ENCODE results near the gene RPL26. TPM values are rescaled to one million over a fixed set of nuclear protein-coding genes. Genes with fewer than 3 reads are reported as not detected.
"Not testable (repeated sequence)": the region's sequence is repeated elsewhere in the genome, so short reads cannot be mapped to it uniquely, and the experiment has no call there.

The RPL26 gene
- total RNA-seq, 1 donor from 2014 or later: 1,173 TPM

GRCh38 chr17:8360260-8360659 lies 22.7 kb downstream of the RPL26 start:
- intact Hi-C loops (cut with DNase I): no loop called here
- Histone ChIP-seq H3K27ac (no peak overlapping the region), H3K36me3 (no peaks in the 10 kb centered on the region), H3K27me3 (no peaks in the 10 kb centered on the region), H3K9me3 (no peaks in the 10 kb centered on the region), H3K4me3 (no peak overlapping the region), H3K4me1 (no peaks in the 10 kb centered on the region)
- ATAC-seq: no peak
- no peak for TF ChIP-seq CTCF (IDR thresholded peaks at IDR 0.05)
- no peak for DNase-seq

GRCh38 chr17:8359769-8360168 lies 23.2 kb downstream of the RPL26 start:
- no peaks in the 10 kb centered on the region for H3K27me3 ChIP-seq
- DNase-seq (no peak), ATAC-seq (no peak)
- no peak overlapping the region for H3K27ac ChIP-seq
- H3K36me3 ChIP-seq: no peaks in the 10 kb centered on the region
- H3K4me3 ChIP-seq: no peak overlapping the region
- H3K4me1 ChIP-seq: no peaks in the 10 kb centered on the region
- intact Hi-C loops (cut with DNase I): no loop called here
- TF ChIP-seq CTCF (IDR thresholded peaks at IDR 0.05): no peak
- H3K9me3 ChIP-seq: no peaks in the 10 kb centered on the region

GRCh38 chr17:8357910-8358309 lies 25.1 kb downstream of the RPL26 start:
- no peaks in the 10 kb centered on the region for H3K4me1 ChIP-seq
- no peak for TF ChIP-seq CTCF (IDR thresholded peaks at IDR 0.05)
- no peaks in the 10 kb centered on the region for H3K9me3 ChIP-seq
- H3K4me3 ChIP-seq: no peak overlapping the region
- intact Hi-C loops (cut with DNase I): no loop called here
- no peak overlapping the region for H3K27ac ChIP-seq
- DNase-seq: no peak
- H3K27me3 ChIP-seq: no peaks in the 10 kb centered on the region
- no peak for ATAC-seq
- no peaks in the 10 kb centered on the region for H3K36me3 ChIP-seq

- Histone ChIP-seq H3K4me3 (no peak overlapping the region), H3K27me3 (no peaks in the 10 kb centered on the region), H3K27ac (no peak overlapping the region), H3K36me3 (no peaks in the 10 kb centered on the region), H3K9me3 (no peaks in the 10 kb centered on the region), H3K4me1 (no peaks in the 10 kb centered on the region)
- DNase-seq (no peak), ATAC-seq (no peak)
- no peak for TF ChIP-seq CTCF (IDR thresholded peaks at IDR 0.05)
- intact Hi-C loops (cut with DNase I): no loop called here
Measured at GRCh38 chr17:8354236-8354635, 28.8 kb downstream of the RPL26 start.

- DNase-seq: no peak
- H3K36me3 ChIP-seq: no peaks in the 10 kb centered on the region
- no peak overlapping the region for H3K27ac ChIP-seq
- no peaks in the 10 kb centered on the region for H3K27me3 ChIP-seq
- H3K9me3 ChIP-seq: no peaks in the 10 kb centered on the region
- H3K4me1 ChIP-seq: no peaks in the 10 kb centered on the region
- TF ChIP-seq CTCF (IDR thresholded peaks at IDR 0.05): no peak
- ATAC-seq: no peak
- no peak overlapping the region for H3K4me3 ChIP-seq
- intact Hi-C loops (cut with DNase I): no loop called here
Measured at GRCh38 chr17:8353736-8354135, 29.3 kb downstream of the RPL26 start.

- H3K4me1 ChIP-seq: no peaks in the 10 kb centered on the region
- DNase-seq: no peak
Measured at GRCh38 chr17:8350339-8350738, 32.7 kb downstream of the RPL26 start.

GRCh38 chr17:8347001-8347400 lies 36.0 kb downstream of the RPL26 start:
- ATAC-seq; H3K4me3 ChIP-seq; H3K27ac ChIP-seq; H3K9me3 ChIP-seq; H3K4me1 ChIP-seq; intact Hi-C loops (cut with DNase I); DNase-seq; H3K27me3 ChIP-seq; H3K36me3 ChIP-seq: not testable (repeated sequence)

More at GRCh38 chr17:8350339-8350738, 32.7 kb downstream of the RPL26 start:
- Histone ChIP-seq H3K4me3 (no peak overlapping the region), H3K9me3 (no peaks in the 10 kb centered on the region), H3K36me3 (no peaks in the 10 kb centered on the region), H3K27ac (no peak overlapping the region), H3K27me3 (no peaks in the 10 kb centered on the region)
- ATAC-seq: no peak
- no peak for TF ChIP-seq CTCF (IDR thresholded peaks at IDR 0.05)
- intact Hi-C loops (cut with DNase I): no loop called here

All from upper lobe of right lung (tissue), 1 donor.